Uterus (tissue), 4 donors: Measurements from ENCODE around the gene MAP7D3. TPM values are rescaled to one million over a fixed set of nuclear protein-coding genes. Genes with fewer than 3 reads are reported as not detected.

Experiments used
- DNase-seq, 2 donors: peaks; one replicate each; pipeline ENCODE4 v3.0.0-alpha.2; 2019 to 2020
- H3K27ac ChIP-seq, 2 donors: fragments of 200-600 bp; sonication (generic); 1 replicate in 1 of 2; 2 replicates in 1 of 2; pipeline ENCODE4 v1.5.1; 2016 to 2018
- H3K27me3 ChIP-seq, 2 donors: fragments of 200-600 bp; sonication (generic); one replicate each; pipeline ENCODE4 v1.5.1; 2018 to 2019; ENCODE audit warnings: control low read depth in 1 of 2
- H3K36me3 ChIP-seq, 2 donors: fragments of 200-600 bp; sonication (generic); one replicate each; pipeline ENCODE4 v1.5.1; 2019; ENCODE audit warnings: control low read depth in 1 of 2
- H3K4me1 ChIP-seq, 2 donors: fragments of 200-600 bp; sonication (generic); one replicate each; pipeline ENCODE4 v1.5.1; 2018 to 2019; ENCODE audit warnings: control low read depth in 1 of 2
- H3K4me3 ChIP-seq, 2 donors: fragments of 200-600 bp; sonication (generic); 1 replicate in 1 of 2; 2 replicates in 1 of 2; pipeline ENCODE4 v1.5.1; 2018 to 2019; ENCODE audit warnings: mild to moderate bottlenecking in 1 of 2
- H3K9me3 ChIP-seq, 2 donors: fragments of 200-600 bp; sonication (generic); one replicate each; pipeline ENCODE4 v1.5.1; 2019; ENCODE audit warnings: control low read depth in 1 of 2
- CTCF ChIP-seq, 4 experiments: fragments of 200-600 bp in 2 of 4; fragments of 450-650 bp in 2 of 4; sonication (generic) in 2 of 4; IDR thresholded peaks; one replicate each; pipeline ENCODE4 v1.5.1; 2016 to 2019; ENCODE audit warnings: antibody characterized with exemption in 4 of 4, mild to moderate bottlenecking in 2 of 4, moderate library complexity in 1 of 4
- POLR2A ChIP-seq, 2 donors: fragments of 450-650 bp; IDR thresholded peaks; one replicate each; pipeline ENCODE4 v1.6.1; 2016; ENCODE audit warnings: antibody characterized with exemption in 2 of 2, mild to moderate bottlenecking in 1 of 2, moderate library complexity in 1 of 2
- intact Hi-C: fragments of 100-400 bp; cut with DNase I; formaldehyde crosslinking; loops from one replicate; pipeline ENCODE4 v1.15.1; 2023; ENCODE audit warnings: low total_unique reads
- total RNA-seq, 4 donors: library from RNA; depleted of rRNA in 3 of 4; stranded (reverse); fragments of >200 nt in 3 of 4; gene quantifications; one replicate each; pipeline versions ENCODE4 v1.1.0 to v1.2.4, GENCODE V29; 2014 to 2023
- donor health status: DM: yes; HTN: yes; CAD: no.

Gene MAP7D3
- total RNA-seq, 4 donors from 2014 or later = 13.8 to 28.5 (median 20.4) TPM

DNA sequence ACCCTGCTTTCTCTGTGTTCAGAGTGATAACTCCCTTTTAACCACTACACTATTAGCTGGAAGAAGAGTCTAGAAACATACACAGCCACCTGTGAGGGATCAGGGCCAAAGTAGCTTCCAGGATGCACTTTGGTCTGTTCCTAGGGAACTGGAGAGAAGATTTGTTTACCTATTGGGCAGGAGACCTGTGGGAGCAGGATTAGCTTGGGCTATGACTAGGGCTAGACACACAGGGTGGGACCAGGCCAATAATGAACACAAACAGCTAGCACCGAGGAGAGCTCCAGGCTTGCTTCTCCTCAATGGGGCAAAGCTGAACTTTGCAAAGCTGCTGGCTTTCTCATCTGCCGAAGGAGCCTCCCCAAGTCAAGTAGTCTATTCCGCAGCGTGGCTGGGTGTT lies 24.4 kb upstream of the MAP7D3 start:
- no peaks in the 10 kb centered on the region for H3K9me3 ChIP-seq
- no peak for DNase-seq
- H3K36me3 ChIP-seq = no peaks in the 10 kb centered on the region
- intact Hi-C loops = no loop called here
- no peaks in the 10 kb centered on the region for H3K27me3 ChIP-seq
- no peak overlapping the region for H3K4me3 ChIP-seq
- H3K4me1 ChIP-seq = no peaks in the 10 kb centered on the region
- H3K27ac ChIP-seq = no peak overlapping the region
- TF ChIP-seq CTCF (IDR thresholded peaks at IDR 0.05) (no peak), POLR2A (IDR thresholded peaks at IDR 0.05) (no peak)

GRCh38 chrX:136273986-136274385 lies 22.8 kb upstream of the MAP7D3 start:
- no peak for DNase-seq
- Histone ChIP-seq H3K4me1 (no peaks in the 10 kb centered on the region), H3K4me3 (no peak overlapping the region), H3K36me3 (no peaks in the 10 kb centered on the region), H3K27ac (no peak overlapping the region), H3K27me3 (no peaks in the 10 kb centered on the region), H3K9me3 (no peaks in the 10 kb centered on the region)
- TF ChIP-seq POLR2A (IDR thresholded peaks at IDR 0.05) (no peak), CTCF (IDR thresholded peaks at IDR 0.05) (no peak)
- intact Hi-C loops = no loop called here

DNA sequence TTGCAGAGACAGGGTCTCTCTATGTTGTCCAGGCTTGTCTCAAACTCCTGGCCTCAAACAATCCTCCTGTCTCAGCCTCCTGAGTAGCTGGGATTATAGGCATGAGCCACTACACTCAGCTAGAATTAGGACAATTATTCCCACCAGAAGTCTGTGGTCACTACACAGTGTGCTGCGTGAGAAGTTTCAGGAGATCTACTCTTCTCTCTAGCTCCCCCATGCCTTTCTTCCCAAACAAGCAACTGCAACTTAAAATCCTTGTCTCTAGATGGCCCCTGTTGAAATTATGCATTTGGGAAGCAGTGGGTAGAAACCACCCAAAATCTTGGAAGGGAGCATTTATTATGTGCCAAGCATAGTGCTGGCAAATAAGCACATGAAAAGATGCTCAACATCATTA lies 21.1 kb upstream of the MAP7D3 start:
- H3K4me3 ChIP-seq = no peak overlapping the region
- intact Hi-C loops = no loop called here
- no peaks in the 10 kb centered on the region for H3K27me3 ChIP-seq
- H3K4me1 ChIP-seq = no peaks in the 10 kb centered on the region
- no peak overlapping the region for H3K27ac ChIP-seq
- TF ChIP-seq CTCF (IDR thresholded peaks at IDR 0.05) (no peak), POLR2A (IDR thresholded peaks at IDR 0.05) (no peak)
- no peaks in the 10 kb centered on the region for H3K36me3 ChIP-seq
- H3K9me3 ChIP-seq = no peaks in the 10 kb centered on the region
- no peak for DNase-seq

GRCh38 chrX:136271300-136271699 lies 20.1 kb upstream of the MAP7D3 start:
- Histone ChIP-seq H3K27ac (no peak overlapping the region), H3K4me1 (no peaks in the 10 kb centered on the region), H3K36me3 (no peaks in the 10 kb centered on the region), H3K27me3 (no peaks in the 10 kb centered on the region), H3K9me3 (no peaks in the 10 kb centered on the region), H3K4me3 (no peak overlapping the region)
- no peak for DNase-seq
- intact Hi-C loops = no loop called here
- TF ChIP-seq POLR2A (IDR thresholded peaks at IDR 0.05) (no peak), CTCF (IDR thresholded peaks at IDR 0.05) (no peak)

- no peak for DNase-seq
- Histone ChIP-seq H3K4me3 (no peak overlapping the region), H3K27ac (no peak overlapping the region), H3K27me3 (no peaks in the 10 kb centered on the region), H3K9me3 (no peaks in the 10 kb centered on the region), H3K4me1 (no peaks in the 10 kb centered on the region), H3K36me3 (no peaks in the 10 kb centered on the region)
- no peak for TF ChIP-seq CTCF (IDR thresholded peaks at IDR 0.05)
- TF ChIP-seq POLR2A (IDR thresholded peaks at IDR 0.05) = no peak
- intact Hi-C loops = no loop called here
These were observed 18.7 kb upstream of the MAP7D3 start for GRCh38 chrX:136269921-136270320.
